ENCODE measurements around the gene NAXD.
"Not testable (repeated sequence)": the region's sequence is repeated elsewhere in the genome, so short reads cannot be mapped to it uniquely, and the experiment has no call there.

NAXD gene

GRCh38 chr13:110652764-110653163 lies 37.4 kb downstream of the NAXD start:
- DNase-seq (ENCODE audit: low read depth) = no peak

GRCh38 chr13:110653271-110653670 lies 37.9 kb downstream of the NAXD start:
- DNase-seq (ENCODE audit: low read depth) = no peak
- TF ChIP-seq CTCF (conservative IDR thresholded peaks at IDR 0.05; ENCODE audit: control insufficient read depth, insufficient read depth, low read depth, low read length) = no peak
- no peak overlapping the region for H3K4me3 ChIP-seq (ENCODE audit: control insufficient read depth, low read depth, low read length)

More at GRCh38 chr13:110652764-110653163, 37.4 kb downstream of the NAXD start:
- H3K4me3 ChIP-seq (ENCODE audit: control insufficient read depth, low read depth, low read length) = no peak overlapping the region
- no peak for TF ChIP-seq CTCF (conservative IDR thresholded peaks at IDR 0.05; ENCODE audit: control insufficient read depth, insufficient read depth, low read depth, low read length)

- H3K4me3 ChIP-seq (ENCODE audit: control insufficient read depth, low read depth, low read length) = no peak overlapping the region
- no peak for DNase-seq (ENCODE audit: low read depth)
- TF ChIP-seq CTCF (conservative IDR thresholded peaks at IDR 0.05; ENCODE audit: control insufficient read depth, insufficient read depth, low read depth, low read length) = no peak
Measured at GRCh38 chr13:110653851-110654250, 38.5 kb downstream of the NAXD start.

GRCh38 chr13:110657196-110657595 lies 41.9 kb downstream of the NAXD start:
- DNase-seq (ENCODE audit: low read depth) = no peak
- TF ChIP-seq CTCF (conservative IDR thresholded peaks at IDR 0.05; ENCODE audit: control insufficient read depth, insufficient read depth, low read depth, low read length) = no peak
- no peak overlapping the region for H3K4me3 ChIP-seq (ENCODE audit: control insufficient read depth, low read depth, low read length)

- DNase-seq (ENCODE audit: low read depth); H3K4me3 ChIP-seq (ENCODE audit: control insufficient read depth, low read depth, low read length): not testable (repeated sequence)
Measured at GRCh38 chr13:110658218-110658911, 43.0 kb downstream of the NAXD start.

GRCh38 chr13:110661256-110661655 lies 45.9 kb downstream of the NAXD start:
- no peak overlapping the region for H3K4me3 ChIP-seq (ENCODE audit: control insufficient read depth, low read depth, low read length)
- DNase-seq (ENCODE audit: low read depth) = no peak
- no peak for TF ChIP-seq CTCF (conservative IDR thresholded peaks at IDR 0.05; ENCODE audit: control insufficient read depth, insufficient read depth, low read depth, low read length)

- DNase-seq (ENCODE audit: low read depth) = no peak
- H3K4me3 ChIP-seq (ENCODE audit: control insufficient read depth, low read depth, low read length) = no peak overlapping the region
- no peak for TF ChIP-seq CTCF (conservative IDR thresholded peaks at IDR 0.05; ENCODE audit: control insufficient read depth, insufficient read depth, low read depth, low read length)
Measured at GRCh38 chr13:110662091-110662490, 46.7 kb downstream of the NAXD start.
